Panc1 (cell line): Measurements from ENCODE around the gene PLCB4. TPM values are rescaled to one million over a fixed set of nuclear protein-coding genes. Genes with fewer than 3 reads are reported as not detected.

Source experiments
- ATAC-seq: fragments of 200-7000 bp; cut with Tn5 transposase; 2 replicates; pipeline ENCODE4 v1.9.1; 2020; ENCODE audit warnings: mild to moderate bottlenecking, moderate library complexity
- BruUV-seq: library from RNA; stranded (reverse); fragments of 400-500 nt; replicated peaks from 2 replicates; lab custom pipeline; 2021; lab: Mats Ljungman, UMichigan
- CTCF ChIA-PET: fragments of 300-600 bp; sonication (Branson Sonifier 250); formaldehyde crosslinking; loops from one replicate; lab custom pipeline; 2022; ENCODE audit warnings: antibody characterized with exemption; lab: Charles Lee
- POLR2A ChIA-PET: fragments of 300-600 bp; sonication (Branson Sonifier 250); formaldehyde crosslinking; loops from one replicate; lab custom pipeline; 2022; ENCODE audit warnings: antibody characterized with exemption; lab: Charles Lee
- DNase-seq: peaks from one replicate; pipeline ENCODE4 v3.0.0-alpha.2; 2010; ENCODE audit warnings: low read depth, low spot score
- H3K27ac ChIP-seq: 2 replicates; pipeline ENCODE4 v1.5.1; 2011; ENCODE audit warnings: mild to moderate bottlenecking, low read length, inconsistent platforms
- H3K27me3 ChIP-seq: fragments of 200-500 bp; sonication (Bioruptor generic); 2 replicates; pipeline ENCODE4 v1.6.0; 2014; ENCODE audit warnings: low read length, inconsistent platforms; ENCODE audit not compliant: control insufficient read depth, insufficient read depth
- H3K36me3 ChIP-seq: fragments of 200-500 bp; sonication (Bioruptor generic); 2 replicates; pipeline ENCODE4 v1.5.1; 2014; ENCODE audit warnings: inconsistent platforms, mild to moderate bottlenecking, low read length, moderate library complexity; ENCODE audit not compliant: control insufficient read depth, insufficient read depth
- H3K4me1 ChIP-seq: 2 replicates; pipeline ENCODE4 v1.5.1; 2011; ENCODE audit warnings: inconsistent platforms, mild to moderate bottlenecking, low read length, moderate library complexity; ENCODE audit not compliant: control insufficient read depth, insufficient read depth
- H3K4me3 ChIP-seq, 2 experiments: 2 replicates each; pipeline ENCODE4 v1.5.1; 2011 to 2012; ENCODE audit warnings: low read depth in 2 of 2, low read length in 2 of 2, mild to moderate bottlenecking in 2 of 2, inconsistent platforms in 1 of 2, moderate library complexity in 1 of 2
- H3K9me3 ChIP-seq: fragments of 200-500 bp; sonication (Bioruptor generic); 2 replicates; pipeline ENCODE4 v1.5.1; 2014; ENCODE audit warnings: low read depth, mild to moderate bottlenecking, inconsistent platforms, low read length, moderate library complexity; ENCODE audit not compliant: control insufficient read depth, insufficient read depth
- POLR2AphosphoS5 ChIP-seq: IDR thresholded peaks from 2 replicates; pipeline ENCODE4 v1.6.1; 2012; ENCODE audit warnings: mild to moderate bottlenecking, low read depth, low read length, moderate library complexity
- SIN3A ChIP-seq: IDR thresholded peaks from 2 replicates; pipeline ENCODE4 v1.6.1; 2012; ENCODE audit warnings: low read depth, mild to moderate bottlenecking, low read length, moderate library complexity, borderline replicate concordance; ENCODE audit not compliant: insufficient read depth
- TCF7L2 ChIP-seq: IDR thresholded peaks from 2 replicates; pipeline ENCODE4 v1.6.1; 2011; ENCODE audit warnings: mild to moderate bottlenecking, low read depth, low read length, inconsistent platforms
- in situ Hi-C: cut with HindIII; loops from 2 replicates; pipeline ENCODE4 v1.10.0; 2016; ENCODE audit warnings: low sequenced_read_pairs, low pct_unique_long_range_greater_than_20kb
- intact Hi-C: fragments of 100-400 bp; cut with micrococcal nuclease; formaldehyde crosslinking; loops from one replicate; pipeline ENCODE4 v1.10.0; 2022; ENCODE audit not compliant: unreplicated experiment
- total RNA-seq: library from RNA; stranded (reverse); gene quantifications from one replicate; pipeline ENCODE4 v1.2.1, GENCODE V29; 2021; ENCODE audit not compliant: unreplicated experiment
- TF ChIP-seq, protein P1 (sequence below), 2 experiments: IDR thresholded peaks; 2 replicates each; pipeline ENCODE4 v1.6.1; 2011 to 2012; ENCODE audit warnings: low read depth in 2 of 2, control low read depth in 1 of 2, low read length in 1 of 2, mild to moderate bottlenecking in 1 of 2, moderate library complexity in 1 of 2; ENCODE audit not compliant: insufficient read depth in 1 of 2
- TF ChIP-seq, protein P2 (sequence below): fragments of 450-650 bp; IDR thresholded peaks from 2 replicates; pipeline ENCODE4 v1.5.1; 2017; ENCODE audit warnings: mild to moderate bottlenecking

Gene PLCB4
- total RNA-seq, 1 experiment from 2014 or later: 1.5 TPM

DNA sequence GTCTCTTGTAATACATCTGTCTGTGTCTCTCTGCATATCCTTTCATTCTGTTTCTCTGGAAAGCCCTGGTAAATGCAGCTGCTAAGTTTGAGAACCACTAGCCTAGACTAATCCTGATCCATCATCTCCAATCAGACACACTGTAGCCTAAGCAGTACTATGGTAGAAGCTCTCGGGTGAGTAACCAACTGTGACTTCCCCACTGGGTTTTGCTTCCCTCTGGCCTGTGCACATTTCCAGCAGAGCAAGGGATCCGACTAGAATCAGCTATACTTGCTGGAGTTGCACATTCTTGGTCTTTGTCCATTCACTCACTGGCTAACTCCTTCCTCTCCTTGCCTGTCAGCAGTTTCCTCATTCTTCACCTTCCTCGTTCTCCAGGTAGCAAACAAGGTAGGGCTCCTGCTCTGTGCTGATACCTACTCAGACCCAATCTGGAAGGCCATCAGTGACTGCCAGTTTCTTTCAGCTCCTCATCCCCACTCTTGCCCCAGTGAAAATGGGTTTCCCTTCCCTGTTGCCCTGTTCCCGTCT, 184.2 kb downstream of the PLCB4 start:
- intact Hi-C loops (no loop called here), in situ Hi-C loops (no loop called here)
- Histone ChIP-seq H3K27me3 (no peaks in the 10 kb centered on the region), H3K27ac (no peak overlapping the region), H3K9me3 (no peaks in the 10 kb centered on the region), H3K36me3 (no peaks in the 10 kb centered on the region), H3K4me3 (no peak overlapping the region), H3K4me1 (no peaks in the 10 kb centered on the region)
- DNase-seq: no peak
- no TSS peak for BruUV-seq
- ATAC-seq: no peak
- ChIA-PET CTCF (no interaction called here), POLR2A (no interaction called here)
- TF ChIP-seq, protein P1, sequence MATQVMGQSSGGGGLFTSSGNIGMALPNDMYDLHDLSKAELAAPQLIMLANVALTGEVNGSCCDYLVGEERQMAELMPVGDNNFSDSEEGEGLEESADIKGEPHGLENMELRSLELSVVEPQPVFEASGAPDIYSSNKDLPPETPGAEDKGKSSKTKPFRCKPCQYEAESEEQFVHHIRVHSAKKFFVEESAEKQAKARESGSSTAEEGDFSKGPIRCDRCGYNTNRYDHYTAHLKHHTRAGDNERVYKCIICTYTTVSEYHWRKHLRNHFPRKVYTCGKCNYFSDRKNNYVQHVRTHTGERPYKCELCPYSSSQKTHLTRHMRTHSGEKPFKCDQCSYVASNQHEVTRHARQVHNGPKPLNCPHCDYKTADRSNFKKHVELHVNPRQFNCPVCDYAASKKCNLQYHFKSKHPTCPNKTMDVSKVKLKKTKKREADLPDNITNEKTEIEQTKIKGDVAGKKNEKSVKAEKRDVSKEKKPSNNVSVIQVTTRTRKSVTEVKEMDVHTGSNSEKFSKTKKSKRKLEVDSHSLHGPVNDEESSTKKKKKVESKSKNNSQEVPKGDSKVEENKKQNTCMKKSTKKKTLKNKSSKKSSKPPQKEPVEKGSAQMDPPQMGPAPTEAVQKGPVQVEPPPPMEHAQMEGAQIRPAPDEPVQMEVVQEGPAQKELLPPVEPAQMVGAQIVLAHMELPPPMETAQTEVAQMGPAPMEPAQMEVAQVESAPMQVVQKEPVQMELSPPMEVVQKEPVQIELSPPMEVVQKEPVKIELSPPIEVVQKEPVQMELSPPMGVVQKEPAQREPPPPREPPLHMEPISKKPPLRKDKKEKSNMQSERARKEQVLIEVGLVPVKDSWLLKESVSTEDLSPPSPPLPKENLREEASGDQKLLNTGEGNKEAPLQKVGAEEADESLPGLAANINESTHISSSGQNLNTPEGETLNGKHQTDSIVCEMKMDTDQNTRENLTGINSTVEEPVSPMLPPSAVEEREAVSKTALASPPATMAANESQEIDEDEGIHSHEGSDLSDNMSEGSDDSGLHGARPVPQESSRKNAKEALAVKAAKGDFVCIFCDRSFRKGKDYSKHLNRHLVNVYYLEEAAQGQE (IDR thresholded peaks at IDR 0.05; ENCODE audit: insufficient read depth in 1 of 2, low read depth in 2 of 2, low read length in 1 of 2): no peak
- TF ChIP-seq TCF7L2 (no peak), POLR2AphosphoS5 (no peak), SIN3A (no peak)
- TF ChIP-seq, protein P2, sequence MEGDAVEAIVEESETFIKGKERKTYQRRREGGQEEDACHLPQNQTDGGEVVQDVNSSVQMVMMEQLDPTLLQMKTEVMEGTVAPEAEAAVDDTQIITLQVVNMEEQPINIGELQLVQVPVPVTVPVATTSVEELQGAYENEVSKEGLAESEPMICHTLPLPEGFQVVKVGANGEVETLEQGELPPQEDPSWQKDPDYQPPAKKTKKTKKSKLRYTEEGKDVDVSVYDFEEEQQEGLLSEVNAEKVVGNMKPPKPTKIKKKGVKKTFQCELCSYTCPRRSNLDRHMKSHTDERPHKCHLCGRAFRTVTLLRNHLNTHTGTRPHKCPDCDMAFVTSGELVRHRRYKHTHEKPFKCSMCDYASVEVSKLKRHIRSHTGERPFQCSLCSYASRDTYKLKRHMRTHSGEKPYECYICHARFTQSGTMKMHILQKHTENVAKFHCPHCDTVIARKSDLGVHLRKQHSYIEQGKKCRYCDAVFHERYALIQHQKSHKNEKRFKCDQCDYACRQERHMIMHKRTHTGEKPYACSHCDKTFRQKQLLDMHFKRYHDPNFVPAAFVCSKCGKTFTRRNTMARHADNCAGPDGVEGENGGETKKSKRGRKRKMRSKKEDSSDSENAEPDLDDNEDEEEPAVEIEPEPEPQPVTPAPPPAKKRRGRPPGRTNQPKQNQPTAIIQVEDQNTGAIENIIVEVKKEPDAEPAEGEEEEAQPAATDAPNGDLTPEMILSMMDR: no peak

DNA sequence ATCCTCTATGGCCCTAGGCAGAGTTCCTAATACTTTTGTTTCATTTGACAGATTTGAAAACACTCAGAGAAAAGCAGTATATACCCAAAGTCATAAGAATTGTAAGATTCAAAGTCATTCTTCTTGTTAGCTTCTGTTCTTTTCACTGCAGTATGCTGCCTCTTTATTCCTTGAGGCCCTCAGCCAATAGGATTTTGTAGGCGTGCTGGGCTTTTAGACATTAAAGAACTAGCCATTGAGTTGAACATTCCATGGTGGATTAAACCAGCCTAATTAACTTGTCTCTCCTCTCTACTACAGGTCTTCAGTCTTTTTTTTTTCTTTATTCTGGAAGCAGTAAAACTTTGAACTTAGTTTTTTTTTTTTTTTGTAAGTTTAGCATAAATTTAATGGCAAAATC, 186.3 kb downstream of the PLCB4 start:
- no TSS peak for BruUV-seq
- no peaks in the 10 kb centered on the region for H3K36me3 ChIP-seq
- no peak overlapping the region for H3K4me3 ChIP-seq
- CTCF ChIA-PET: no interaction called here
- ATAC-seq (no peak), DNase-seq (no peak)
- no peaks in the 10 kb centered on the region for H3K9me3 ChIP-seq
- POLR2A ChIA-PET: no interaction called here
- in situ Hi-C loops: no loop called here
- no peak overlapping the region for H3K27ac ChIP-seq
- H3K27me3 ChIP-seq: no peaks in the 10 kb centered on the region
- intact Hi-C loops: no loop called here
- TF ChIP-seq, protein P2: no peak
- no peak for TF ChIP-seq POLR2AphosphoS5
- TF ChIP-seq TCF7L2: no peak
- TF ChIP-seq, protein P1 (IDR thresholded peaks at IDR 0.05; ENCODE audit: insufficient read depth in 1 of 2, low read depth in 2 of 2, low read length in 1 of 2): no peak
- no peaks in the 10 kb centered on the region for H3K4me1 ChIP-seq
